SK-N-SH (cell line): ENCODE results near the gene FOXP1. TPM values are rescaled to one million over a fixed set of nuclear protein-coding genes. Genes with fewer than 3 reads are reported as not detected.
A peak's percentile ranks its signal among the peaks of the same experiment; 100 is the strongest.

Experiments
- CTCF ChIA-PET: fragments of 300-600, 350-600 bp; formaldehyde crosslinking; extraction: SDS; loops from one replicate; lab custom pipeline; 2021; lab: Yijun Ruan, JAX
- POLR2A ChIA-PET: fragments of 350-600 bp; sonication (Branson Sonifier 250); formaldehyde crosslinking; extraction: SDS; loops from one replicate; lab custom pipeline; 2020; ENCODE audit warnings: antibody characterized with exemption, inconsistent platforms; lab: Yijun Ruan, JAX
- DNase-seq: peaks from one replicate; pipeline ENCODE4 v3.0.0; 2012
- H2AFZ ChIP-seq: fragments of 200-600 bp; sonication (generic); 2 replicates; pipeline ENCODE4 v1.8.1; 2016; ENCODE audit warnings: antibody characterized with exemption, mild to moderate bottlenecking, low read depth
- H3F3A ChIP-seq: fragments of 200-600 bp; sonication (generic); replicated peaks from 2 replicates; pipeline ENCODE3; 2016; ENCODE audit warnings: antibody characterized with exemption, mild to moderate bottlenecking; ENCODE audit not compliant: insufficient read depth
- H3K27ac ChIP-seq, 2 experiments: fragments of 200-500 bp in 1 of 2; fragments of 200-600 bp in 1 of 2; sonication (Bioruptor generic) in 1 of 2; sonication (generic), shearing (Covaris generic) in 1 of 2; 2 replicates each; pipeline versions ENCODE4 v1.5.1 to v1.6.1; 2014 to 2016; ENCODE audit warnings: low read depth in 2 of 2, inconsistent platforms in 1 of 2, low read length in 1 of 2, mild to moderate bottlenecking in 1 of 2, mixed read lengths in 1 of 2
- H3K27me3 ChIP-seq: fragments of 200-600 bp; sonication (generic), shearing (Covaris generic); 2 replicates; pipeline ENCODE4 v1.6.1; 2016; ENCODE audit warnings: mixed run types; ENCODE audit not compliant: insufficient read depth
- H3K36me3 ChIP-seq, 2 experiments: fragments of 200-500 bp in 1 of 2; fragments of 200-600 bp in 1 of 2; sonication (Bioruptor generic) in 1 of 2; sonication (generic) in 1 of 2; replicated peaks in 1 of 2; 2 replicates each; pipeline versions ENCODE3 to v1.5.1; 2014 to 2016; ENCODE audit warnings: low read length in 1 of 2, mild to moderate bottlenecking in 1 of 2; ENCODE audit not compliant: insufficient read depth in 2 of 2, control insufficient read depth in 1 of 2
- H3K4me1 ChIP-seq, 2 experiments: fragments of 200-500 bp in 1 of 2; fragments of 200-600 bp in 1 of 2; sonication (Bioruptor generic) in 1 of 2; sonication (generic), shearing (Covaris generic) in 1 of 2; 2 replicates each; pipeline versions ENCODE4 v1.5.1 to v1.6.1; 2014 to 2016; ENCODE audit warnings: low read depth in 1 of 2, low read length in 1 of 2, mixed run types in 1 of 2; ENCODE audit not compliant: insufficient read depth in 2 of 2, control insufficient read depth in 1 of 2
- H3K4me2 ChIP-seq: fragments of 200-600 bp; sonication (generic), shearing (Covaris generic); 2 replicates; pipeline ENCODE4 v1.6.1; 2017; ENCODE audit warnings: mixed run types
- H3K4me3 ChIP-seq, 2 experiments: fragments of 200-500 bp in 1 of 2; fragments of 200-600 bp in 1 of 2; sonication (Bioruptor generic) in 1 of 2; sonication (generic), shearing (Covaris generic) in 1 of 2; 2 replicates each; pipeline versions ENCODE4 v1.5.1 to v1.8.1; 2014 to 2016; ENCODE audit warnings: low read depth in 2 of 2, inconsistent platforms in 1 of 2, low read length in 1 of 2, mild to moderate bottlenecking in 1 of 2, mixed read lengths in 1 of 2, moderate library complexity in 1 of 2
- H3K79me2 ChIP-seq: fragments of 200-600 bp; sonication (generic); 2 replicates; pipeline ENCODE4 v1.8.1; 2017; ENCODE audit warnings: mild to moderate bottlenecking; ENCODE audit not compliant: insufficient read depth
- H3K9ac ChIP-seq: fragments of 200-600 bp; sonication (generic); 2 replicates; pipeline ENCODE4 v1.6.1; 2017; ENCODE audit warnings: mixed run types
- H3K9me2 ChIP-seq: fragments of 200-600 bp; sonication (generic); 2 replicates; pipeline ENCODE4 v1.6.1; 2017; ENCODE audit warnings: mixed run types
- H3K9me3 ChIP-seq: fragments of 200-600 bp; sonication (generic); 2 replicates; pipeline ENCODE4 v1.6.1; 2017; ENCODE audit warnings: mixed run types, mild to moderate bottlenecking, moderate library complexity
- H4K20me1 ChIP-seq: fragments of 200-600 bp; sonication (generic); 2 replicates; pipeline ENCODE4 v1.6.1; 2017; ENCODE audit warnings: mild to moderate bottlenecking, mixed run types; ENCODE audit not compliant: insufficient read depth
- ELF1 ChIP-seq: IDR thresholded peaks from 2 replicates; pipeline ENCODE4 v1.4.0; 2012
- EP300 ChIP-seq, 2 experiments: IDR thresholded peaks; 2 replicates each; pipeline versions ENCODE4 v1.4.0 to v1.6.1; 2012; ENCODE audit warnings: borderline replicate concordance in 1 of 2, low read depth in 1 of 2, low read length in 1 of 2
- FOXM1 ChIP-seq: IDR thresholded peaks from 2 replicates; pipeline ENCODE4 v1.4.0; 2012; ENCODE audit warnings: low read depth, mild to moderate bottlenecking
- GATA2 ChIP-seq: sonication (generic); formaldehyde crosslinking; IDR thresholded peaks from 2 replicates; pipeline ENCODE4 v1.5.0; 2020; ENCODE audit warnings: mild to moderate bottlenecking, missing genetic modification reagents
- SIN3A ChIP-seq: IDR thresholded peaks from 2 replicates; pipeline ENCODE4 v1.6.1; 2012; ENCODE audit warnings: low read depth, mild to moderate bottlenecking, low read length, moderate library complexity, borderline replicate concordance
- SMC3 ChIP-seq: IDR thresholded peaks from 2 replicates; pipeline ENCODE4 v1.6.1; 2012; ENCODE audit warnings: low read depth, low read length, improper control_type of control experiment
- TCF12 ChIP-seq: IDR thresholded peaks from 2 replicates; pipeline ENCODE4 v1.4.0; 2012
- YY1 ChIP-seq: IDR thresholded peaks from 2 replicates; pipeline ENCODE4 v1.4.0; 2012; ENCODE audit warnings: low read depth, mild to moderate bottlenecking
- polyA plus RNA-seq, 3 experiments: library from polyadenylated mRNA; depleted of rRNA; stranded (reverse); fragments of >200 nt; gene quantifications; 2 replicates each; pipeline ENCODE4 v1.2.3, GENCODE V29; 2012
- TF ChIP-seq, protein P1 (sequence below): IDR thresholded peaks from 2 replicates; pipeline ENCODE4 v1.4.0; 2012; ENCODE audit warnings: low read depth
- TF ChIP-seq, protein P2 (sequence below): IDR thresholded peaks from 2 replicates; pipeline ENCODE4 v1.4.0; 2012; ENCODE audit warnings: low read depth, borderline replicate concordance
- TF ChIP-seq, protein P3 (sequence below): fragments of 150-350 bp; IDR thresholded peaks from 2 replicates; pipeline ENCODE4 v1.6.1; 2017; ENCODE audit warnings: antibody characterized with exemption, low read length, low read depth, borderline replicate concordance
- TF ChIP-seq, protein P4 (sequence below): IDR thresholded peaks from 2 replicates; pipeline ENCODE4 v1.4.0; 2012; ENCODE audit warnings: low read depth, borderline replicate concordance

The FOXP1 gene
- polyA plus RNA-seq, 1 of the 3 experiments (the other 2 are of a cell fraction): 8.8 TPM

DNA sequence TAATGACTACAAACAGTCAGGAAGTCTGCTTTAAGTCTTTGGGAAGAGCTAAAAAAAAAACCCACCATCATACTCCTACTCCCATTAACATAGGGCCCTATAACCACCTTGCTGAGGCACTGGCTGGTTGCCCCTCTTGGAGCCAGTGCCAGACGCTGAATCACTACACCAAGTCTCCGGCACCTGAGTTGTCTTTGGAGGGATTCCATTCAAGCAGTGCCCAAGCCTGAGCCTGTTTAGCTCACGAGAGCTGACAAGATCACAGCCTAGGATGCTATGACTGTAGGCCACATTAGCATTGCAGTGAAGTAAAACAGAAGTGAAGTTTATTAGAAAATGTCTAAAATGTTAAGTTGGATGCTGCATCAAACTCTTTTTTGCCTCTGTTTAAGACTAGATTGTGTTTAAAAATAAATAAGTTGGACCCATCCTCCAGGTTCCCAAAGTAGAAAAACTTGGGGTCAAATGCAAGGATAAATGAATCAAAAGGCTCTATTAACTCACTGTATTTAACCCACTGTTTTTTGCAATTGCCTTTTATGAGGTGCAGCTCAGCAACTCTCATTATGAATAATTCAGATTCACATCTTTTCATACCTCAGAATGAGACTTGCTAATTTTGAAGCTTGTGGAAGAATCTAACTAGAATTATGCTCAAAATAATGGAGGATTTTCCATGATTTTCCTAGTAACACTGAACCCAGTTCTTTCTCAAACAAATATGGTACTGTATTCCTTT lies 461.9 kb downstream of the FOXP1 start (continued):
- 0 out of 2 replicates have a peak, but pooled peaks have one; percentile 12 for TF ChIP-seq TCF12
- TF ChIP-seq FOXM1: no peak
- TF ChIP-seq GATA2 (CRISPR knock-in tag): no peak
- no peak for TF ChIP-seq YY1
- TF ChIP-seq SIN3A: no peak
- no peak for TF ChIP-seq EP300 (IDR thresholded peaks at IDR 0.05; ENCODE audit: borderline replicate concordance in 1 of 2, low read depth in 1 of 2, low read length in 1 of 2)
- TF ChIP-seq, protein P1, sequence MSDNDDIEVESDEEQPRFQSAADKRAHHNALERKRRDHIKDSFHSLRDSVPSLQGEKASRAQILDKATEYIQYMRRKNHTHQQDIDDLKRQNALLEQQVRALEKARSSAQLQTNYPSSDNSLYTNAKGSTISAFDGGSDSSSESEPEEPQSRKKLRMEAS: no peak

DNA sequence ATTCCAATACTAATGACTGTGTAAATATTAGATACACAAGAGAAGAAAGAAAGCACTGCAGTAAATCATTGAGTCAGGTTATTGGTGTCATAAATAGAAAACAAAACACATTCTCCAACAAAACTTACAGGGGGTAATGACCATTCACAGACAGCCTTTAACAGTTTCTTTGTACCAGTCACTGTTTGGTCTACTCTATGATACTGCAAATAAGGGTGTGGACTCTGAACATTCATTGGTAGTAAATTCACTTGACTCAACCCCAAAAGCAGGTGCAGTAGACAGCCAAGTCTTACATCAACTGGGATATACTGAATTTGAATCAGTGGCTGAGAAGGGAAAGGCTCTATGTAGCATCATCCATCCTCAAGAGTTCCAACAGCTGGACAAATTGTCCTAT lies 463.5 kb downstream of the FOXP1 start:
- DNase-seq: no peak
- ChIA-PET CTCF (no interaction called here), POLR2A (no interaction called here)
- Histone ChIP-seq H3K4me2 (no peak overlapping the region), H3K36me3 (no peaks in the 10 kb centered on the region), H3K9me3 (no peaks in the 10 kb centered on the region), H3K27me3 (no peaks in the 10 kb centered on the region), H3K79me2 (peaks cover 38% of the 10 kb centered on the region), H3K4me1 (peaks cover 2 to 23% of the 10 kb centered on the region in 2 experiments), H2AFZ (no peak overlapping the region), H3F3A (peaks cover 25% of the 10 kb centered on the region), H3K4me3 (no peak overlapping the region), H3K9me2 (no peaks in the 10 kb centered on the region), H4K20me1 (no peaks in the 10 kb centered on the region), H3K9ac (no peak overlapping the region), H3K27ac (peak overlapping the region in 1 of 2 experiments; percentile 72; a peak in 1 of 4 replicates)
- TF ChIP-seq, protein P2, sequence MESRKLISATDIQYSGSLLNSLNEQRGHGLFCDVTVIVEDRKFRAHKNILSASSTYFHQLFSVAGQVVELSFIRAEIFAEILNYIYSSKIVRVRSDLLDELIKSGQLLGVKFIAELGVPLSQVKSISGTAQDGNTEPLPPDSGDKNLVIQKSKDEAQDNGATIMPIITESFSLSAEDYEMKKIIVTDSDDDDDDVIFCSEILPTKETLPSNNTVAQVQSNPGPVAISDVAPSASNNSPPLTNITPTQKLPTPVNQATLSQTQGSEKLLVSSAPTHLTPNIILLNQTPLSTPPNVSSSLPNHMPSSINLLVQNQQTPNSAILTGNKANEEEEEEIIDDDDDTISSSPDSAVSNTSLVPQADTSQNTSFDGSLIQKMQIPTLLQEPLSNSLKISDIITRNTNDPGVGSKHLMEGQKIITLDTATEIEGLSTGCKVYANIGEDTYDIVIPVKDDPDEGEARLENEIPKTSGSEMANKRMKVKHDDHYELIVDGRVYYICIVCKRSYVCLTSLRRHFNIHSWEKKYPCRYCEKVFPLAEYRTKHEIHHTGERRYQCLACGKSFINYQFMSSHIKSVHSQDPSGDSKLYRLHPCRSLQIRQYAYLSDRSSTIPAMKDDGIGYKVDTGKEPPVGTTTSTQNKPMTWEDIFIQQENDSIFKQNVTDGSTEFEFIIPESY: no peak
- no peak for TF ChIP-seq SIN3A
- TF ChIP-seq, protein P3, sequence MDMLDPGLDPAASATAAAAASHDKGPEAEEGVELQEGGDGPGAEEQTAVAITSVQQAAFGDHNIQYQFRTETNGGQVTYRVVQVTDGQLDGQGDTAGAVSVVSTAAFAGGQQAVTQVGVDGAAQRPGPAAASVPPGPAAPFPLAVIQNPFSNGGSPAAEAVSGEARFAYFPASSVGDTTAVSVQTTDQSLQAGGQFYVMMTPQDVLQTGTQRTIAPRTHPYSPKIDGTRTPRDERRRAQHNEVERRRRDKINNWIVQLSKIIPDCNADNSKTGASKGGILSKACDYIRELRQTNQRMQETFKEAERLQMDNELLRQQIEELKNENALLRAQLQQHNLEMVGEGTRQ: no peak
- TF ChIP-seq EP300 (IDR thresholded peaks at IDR 0.05; ENCODE audit: borderline replicate concordance in 1 of 2, low read depth in 1 of 2, low read length in 1 of 2): no peak
- TF ChIP-seq SMC3: no peak
- TF ChIP-seq TCF12: no peak
- TF ChIP-seq ELF1: no peak
- TF ChIP-seq, protein P4, sequence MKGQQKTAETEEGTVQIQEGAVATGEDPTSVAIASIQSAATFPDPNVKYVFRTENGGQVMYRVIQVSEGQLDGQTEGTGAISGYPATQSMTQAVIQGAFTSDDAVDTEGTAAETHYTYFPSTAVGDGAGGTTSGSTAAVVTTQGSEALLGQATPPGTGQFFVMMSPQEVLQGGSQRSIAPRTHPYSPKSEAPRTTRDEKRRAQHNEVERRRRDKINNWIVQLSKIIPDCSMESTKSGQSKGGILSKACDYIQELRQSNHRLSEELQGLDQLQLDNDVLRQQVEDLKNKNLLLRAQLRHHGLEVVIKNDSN: no peak
